Esophagus (tissue), 2 donors: Measurements from ENCODE around the gene DNAJA2. TPM values are rescaled to one million over a fixed set of nuclear protein-coding genes. Genes with fewer than 3 reads are reported as not detected.
A peak's percentile ranks its signal among the peaks of the same experiment; 100 is the strongest.

ENCODE experiments used
- H3K27ac ChIP-seq, 2 donors: one replicate each; pipeline ENCODE4 v1.5.1; 2013; ENCODE audit warnings: low read depth in 2 of 2, mild to moderate bottlenecking in 2 of 2, inconsistent platforms in 1 of 2, low read length in 1 of 2, moderate library complexity in 1 of 2
- H3K27me3 ChIP-seq, 2 donors: one replicate each; pipeline ENCODE4 v1.6.1; 2013; ENCODE audit warnings: low read length in 2 of 2, control low read depth in 1 of 2, mild to moderate bottlenecking in 1 of 2; ENCODE audit not compliant: insufficient read depth in 2 of 2, control insufficient read depth in 1 of 2
- H3K36me3 ChIP-seq, 2 donors: one replicate each; pipeline ENCODE4 v1.6.1; 2013; ENCODE audit warnings: low read length in 1 of 2; ENCODE audit not compliant: control insufficient read depth in 2 of 2, insufficient read depth in 2 of 2
- H3K4me1 ChIP-seq, 2 donors: one replicate each; pipeline ENCODE4 v1.6.1; 2013; ENCODE audit warnings: low read length in 1 of 2; ENCODE audit not compliant: control insufficient read depth in 2 of 2, insufficient read depth in 2 of 2
- H3K4me3 ChIP-seq, 2 donors: one replicate each; pipeline ENCODE4 v1.5.1; 2013; ENCODE audit warnings: low read length in 2 of 2, mild to moderate bottlenecking in 2 of 2, low read depth in 1 of 2, moderate library complexity in 1 of 2
- H3K9me3 ChIP-seq, 2 donors: one replicate each; pipeline ENCODE4 v1.6.1; 2013; ENCODE audit warnings: mild to moderate bottlenecking in 2 of 2, low read depth in 1 of 2, low read length in 1 of 2, moderate library complexity in 1 of 2; ENCODE audit not compliant: control insufficient read depth in 2 of 2, insufficient read depth in 1 of 2
- WGBS, 2 donors: extraction: QIAGEN DNeasy Blood & Tissue Kit; methylation state at CpG; one replicate each; pipeline ENCODE4 v1.1.7; 2013; 5-methylcytosine and 5-hydroxymethylcytosine counted together
- polyA plus RNA-seq, 2 donors: library from polyadenylated mRNA; stranded (reverse); fragments of 200-250 nt; gene quantifications; one replicate each; pipeline ENCODE4 v1.2.3, GENCODE V29; 2013
- donor health status: healthy with polysubstance abuse.
- donor health status: Bipolar disorder and iron deficiency.

DNAJA2 gene
- polyA plus RNA-seq, 2 donors = 31.1 to 39.2 TPM

DNA sequence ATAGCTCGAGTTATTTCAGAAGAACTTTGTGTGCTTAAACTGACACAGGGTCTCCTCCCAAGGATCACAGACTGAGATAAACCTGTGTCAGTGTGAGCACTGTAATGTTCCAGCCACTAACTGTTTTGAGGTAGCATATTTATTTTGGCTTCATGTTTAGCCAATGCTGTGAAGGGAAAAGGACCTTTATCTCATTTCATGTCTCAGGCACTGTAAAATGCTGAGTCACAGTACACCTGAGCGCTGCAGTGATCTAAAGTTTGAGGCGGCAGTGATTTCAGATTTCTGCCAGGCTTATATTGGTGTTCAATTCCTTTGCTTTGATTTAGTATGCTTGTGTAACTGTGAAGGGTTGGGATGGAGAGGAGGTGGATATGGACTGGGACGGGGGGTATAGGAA is 3.1 kb upstream of the DNAJA2 start:
- no peak overlapping the region for H3K27ac ChIP-seq
- WGBS, 2 donors = 59 to 83% methylated on average over 4 of the region's 4 CpGs
- no peak overlapping the region for H3K4me3 ChIP-seq
- no peaks in the 10 kb centered on the region for H3K36me3 ChIP-seq
- H3K4me1 ChIP-seq = no peaks in the 10 kb centered on the region
- no peaks in the 10 kb centered on the region for H3K27me3 ChIP-seq
- H3K9me3 ChIP-seq = no peaks in the 10 kb centered on the region

DNA sequence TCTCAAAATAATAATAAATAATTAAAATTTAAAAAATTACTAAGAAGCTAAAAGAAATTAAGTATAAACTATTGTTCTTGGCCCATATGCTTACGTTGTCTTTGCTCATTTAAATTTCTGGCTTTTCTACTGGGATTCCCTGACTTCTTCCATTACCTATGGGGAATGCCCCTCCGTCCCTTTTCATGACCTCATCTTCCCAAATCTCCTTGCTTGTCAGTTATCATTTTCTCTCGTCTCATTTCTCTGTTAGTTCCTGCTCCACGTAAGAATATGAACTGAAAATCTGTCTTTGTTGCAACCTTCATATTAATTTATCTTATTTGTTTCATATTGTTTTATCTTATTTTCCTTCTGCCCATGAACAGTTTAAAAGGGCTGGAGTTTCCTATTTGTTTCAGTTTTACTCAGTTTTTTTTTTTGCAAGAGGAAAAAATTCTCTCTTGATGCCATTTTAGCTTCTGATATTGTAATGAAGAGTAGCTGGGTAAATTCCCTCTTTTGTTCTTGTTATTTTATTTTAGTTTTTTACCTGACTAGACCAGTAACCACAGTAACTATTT is 2.5 kb upstream of the DNAJA2 start:
- Histone ChIP-seq H3K4me1 (no peaks in the 10 kb centered on the region), H3K27me3 (no peaks in the 10 kb centered on the region), H3K9me3 (no peaks in the 10 kb centered on the region), H3K4me3 (no peak overlapping the region), H3K36me3 (peaks cover 0 to 2% of the 10 kb centered on the region in 2 donors), H3K27ac (no peak overlapping the region)
- 84% methylated on average over 4 of the region's 4 CpGs for WGBS, 2 donors

DNA sequence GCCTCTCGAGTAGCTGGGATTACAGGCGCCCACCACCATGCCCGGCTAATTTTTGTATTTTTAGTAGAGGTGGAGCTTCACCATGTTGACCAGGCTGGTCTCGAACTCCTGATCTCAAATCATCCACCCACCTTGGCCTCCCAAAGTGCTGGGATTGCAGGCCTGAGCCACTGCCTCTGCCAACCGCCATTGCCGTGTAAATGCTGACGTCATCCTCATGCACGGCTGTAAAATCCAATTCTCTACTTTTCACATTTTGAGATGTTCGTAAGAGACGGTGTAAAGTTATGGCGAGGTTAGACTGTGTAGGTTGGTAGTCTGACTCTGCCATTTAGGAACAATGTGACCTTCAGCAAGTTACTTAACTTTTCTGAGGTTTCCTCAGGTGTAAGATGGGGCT is 1.7 kb upstream of the DNAJA2 start:
- Histone ChIP-seq H3K4me1 (peaks cover 0 to 2% of the 10 kb centered on the region in 2 donors), H3K27me3 (no peaks in the 10 kb centered on the region), H3K9me3 (no peaks in the 10 kb centered on the region), H3K4me3 (no peak overlapping the region), H3K36me3 (peaks cover 0 to 2% of the 10 kb centered on the region in 2 donors), H3K27ac (no peak overlapping the region)
- 94 to 96% methylated on average over 11 of the region's 11 CpGs for WGBS, 2 donors

DNA sequence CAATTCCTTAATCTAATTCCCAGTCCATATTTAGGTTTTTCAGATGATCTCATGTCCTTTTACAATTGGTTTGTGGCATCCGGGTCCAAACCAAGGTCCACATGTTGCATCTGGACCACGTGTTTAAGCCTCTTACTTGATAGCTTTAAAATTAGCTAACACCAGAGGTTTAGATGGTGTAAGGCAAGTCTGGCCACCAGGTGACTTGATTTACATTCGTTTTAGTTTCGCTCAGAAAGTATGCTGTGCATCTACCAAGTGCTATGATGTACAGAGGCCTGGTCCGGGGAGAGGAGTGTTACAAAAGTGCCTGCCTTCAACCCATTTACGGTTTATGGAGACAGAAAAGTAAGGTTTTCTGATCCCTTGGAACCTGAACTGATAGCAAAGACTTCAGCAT is 878 bp upstream of the DNAJA2 start:
- Histone ChIP-seq H3K36me3 (peaks cover 1 to 2% of the 10 kb centered on the region in 2 donors), H3K9me3 (no peaks in the 10 kb centered on the region), H3K4me3 (no peak overlapping the region), H3K27ac (peak overlapping the region in 1 of 2 donors; percentile 29), H3K4me1 (peaks cover 0 to 5% of the 10 kb centered on the region in 2 donors), H3K27me3 (no peaks in the 10 kb centered on the region)
- 69 to 75% methylated on average over 6 of the region's 6 CpGs for WGBS, 2 donors

DNA sequence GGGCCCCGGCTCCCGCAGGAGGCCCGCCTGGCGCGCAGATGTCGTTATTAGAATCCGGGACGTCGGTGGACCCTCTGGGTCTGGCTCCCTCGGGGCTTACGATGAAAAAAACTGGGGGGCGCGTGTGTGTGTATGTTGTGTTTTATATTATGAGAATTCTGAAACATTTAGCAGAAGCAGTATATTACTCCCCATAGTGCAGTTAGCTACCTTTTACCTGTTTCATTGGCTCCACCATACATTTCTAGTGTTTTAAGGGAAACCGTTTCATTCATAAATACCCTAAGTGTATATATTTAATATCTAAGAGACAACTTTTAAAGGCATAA is 486 bp upstream of the DNAJA2 start:
- Histone ChIP-seq H3K9me3 (no peaks in the 10 kb centered on the region), H3K27me3 (no peaks in the 10 kb centered on the region), H3K27ac (peak overlapping the region; percentile 93 to 99), H3K4me1 (peaks cover 0 to 5% of the 10 kb centered on the region in 2 donors), H3K36me3 (peaks cover 2% of the 10 kb centered on the region in 2 donors), H3K4me3 (peak overlapping the region; percentile 91 to 95)
- WGBS, 2 donors = 2 to 3% methylated on average over 14 of the region's 14 CpGs

DNA sequence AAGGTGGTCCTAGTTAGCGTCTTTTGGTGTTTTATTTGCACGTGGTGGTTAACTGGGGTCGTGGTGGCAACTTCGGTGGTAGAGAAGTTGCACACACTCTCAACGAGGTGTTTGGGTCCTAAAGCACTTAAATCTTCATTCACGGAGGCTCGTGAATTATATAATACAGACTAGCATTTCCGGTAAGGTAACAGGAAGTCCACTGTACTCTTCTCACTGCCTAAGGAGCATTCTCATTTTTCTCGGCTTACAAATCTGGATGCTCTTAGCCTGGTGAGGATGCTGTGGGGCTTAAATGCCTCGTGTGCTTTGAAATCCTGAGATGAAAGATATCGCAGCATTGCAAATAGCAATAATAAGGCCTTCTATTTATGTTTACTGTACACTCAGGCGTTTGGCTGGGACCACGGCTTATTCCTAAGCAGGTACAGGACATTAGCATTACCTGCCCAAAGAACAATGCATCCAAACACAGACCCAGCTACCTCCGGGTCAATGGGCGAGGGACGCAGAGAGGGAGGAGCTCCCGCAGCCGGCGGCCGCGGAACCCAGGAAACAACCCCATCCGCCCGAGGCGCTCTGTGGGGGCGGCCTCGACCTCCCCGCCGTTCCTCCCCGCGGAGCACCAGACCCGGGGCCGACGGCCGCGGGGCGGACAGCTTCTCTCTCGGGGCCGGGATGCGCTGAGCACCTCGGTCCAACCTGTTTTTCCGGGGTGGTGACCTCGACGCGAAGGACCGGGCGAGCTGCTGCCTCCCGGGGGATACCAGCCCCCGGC is 856 bp downstream of the DNAJA2 start:
- WGBS, 2 donors = 0 to 1% methylated on average over 48 of the region's 48 CpGs
- Histone ChIP-seq H3K36me3 (peaks cover 4 to 8% of the 10 kb centered on the region in 2 donors), H3K4me1 (peaks cover 0 to 5% of the 10 kb centered on the region in 2 donors), H3K9me3 (no peaks in the 10 kb centered on the region), H3K4me3 (peak overlapping the region; percentile 91 to 95), H3K27ac (peak overlapping the region; percentile 93 to 99), H3K27me3 (no peaks in the 10 kb centered on the region)

DNA sequence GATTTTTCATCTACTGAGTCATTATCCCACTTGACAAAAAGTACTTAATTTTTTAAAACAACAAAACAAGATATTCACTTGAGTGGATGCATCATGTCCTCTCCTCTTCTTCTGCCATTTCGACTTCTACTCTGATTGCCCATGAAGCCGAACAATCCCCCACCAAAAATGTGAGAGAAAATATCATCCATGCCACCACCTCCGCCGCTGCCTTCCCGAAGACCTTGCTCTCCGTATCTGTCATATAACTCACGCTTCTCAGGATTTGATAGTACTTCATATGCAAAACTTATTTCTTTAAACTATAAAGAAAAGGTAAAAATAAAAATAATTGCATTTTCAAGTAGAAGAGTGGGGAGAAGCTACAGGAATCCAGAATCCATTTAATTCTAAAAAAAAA is 2.2 kb downstream of the DNAJA2 start:
- peaks cover 7 to 11% of the 10 kb centered on the region in 2 donors for H3K36me3 ChIP-seq
- peaks cover 0 to 5% of the 10 kb centered on the region in 2 donors for H3K4me1 ChIP-seq
- H3K27me3 ChIP-seq = no peaks in the 10 kb centered on the region
- WGBS, 2 donors = 93 to 96% methylated on average over 7 of the region's 7 CpGs
- no peaks in the 10 kb centered on the region for H3K9me3 ChIP-seq
- H3K4me3 ChIP-seq = no peak overlapping the region
- no peak overlapping the region for H3K27ac ChIP-seq

DNA sequence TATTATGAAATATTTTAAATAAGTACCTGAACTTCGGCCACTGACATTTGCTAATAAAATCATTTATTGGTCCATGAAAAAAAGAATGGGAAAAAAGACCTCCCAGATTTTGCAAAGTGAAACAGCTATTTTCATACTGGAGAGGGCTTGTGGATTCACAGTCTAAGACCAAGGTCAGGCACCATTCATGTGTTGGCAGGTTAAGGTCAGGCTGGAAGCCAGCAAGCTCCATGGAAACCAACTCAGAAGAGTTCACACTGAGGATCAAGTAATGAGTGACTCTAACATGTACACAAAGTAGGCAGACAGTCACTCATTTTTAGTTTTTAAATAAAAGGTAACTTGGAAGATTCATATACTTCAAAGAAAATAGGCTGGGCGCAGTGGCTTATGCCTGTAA is 3.4 kb downstream of the DNAJA2 start:
- 83 to 84% methylated on average over 2 of the region's 2 CpGs for WGBS, 2 donors
- no peaks in the 10 kb centered on the region for H3K9me3 ChIP-seq
- H3K4me3 ChIP-seq = no peak overlapping the region
- no peak overlapping the region for H3K27ac ChIP-seq
- H3K36me3 ChIP-seq = peaks cover 11 to 12% of the 10 kb centered on the region in 2 donors
- H3K27me3 ChIP-seq = no peaks in the 10 kb centered on the region
- H3K4me1 ChIP-seq = peaks cover 0 to 5% of the 10 kb centered on the region in 2 donors

DNA sequence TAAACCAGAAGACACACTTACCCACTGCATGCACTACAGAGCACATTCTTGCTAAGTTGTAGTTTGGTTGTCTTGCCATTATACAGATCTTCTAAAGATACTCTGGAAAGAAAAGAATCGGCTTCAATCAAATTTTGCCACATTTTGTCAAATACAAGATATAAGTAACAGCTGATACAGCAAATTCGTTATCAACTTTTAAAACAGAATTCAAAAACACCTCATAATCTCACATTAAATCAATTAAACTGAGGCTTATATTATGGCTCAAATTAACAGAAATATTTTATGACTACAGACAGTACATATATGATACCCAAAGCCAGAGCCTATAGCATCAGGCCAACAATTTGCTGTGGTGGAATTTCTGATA is 5.4 kb downstream of the DNAJA2 start:
- Histone ChIP-seq H3K27me3 (no peaks in the 10 kb centered on the region), H3K4me3 (no peak overlapping the region), H3K4me1 (peaks cover 0 to 5% of the 10 kb centered on the region in 2 donors), H3K36me3 (peaks cover 15 to 19% of the 10 kb centered on the region in 2 donors), H3K27ac (no peak overlapping the region), H3K9me3 (no peaks in the 10 kb centered on the region)
- WGBS, 2 donors = 91 to 96% methylated on average over 2 of the region's 2 CpGs

DNA sequence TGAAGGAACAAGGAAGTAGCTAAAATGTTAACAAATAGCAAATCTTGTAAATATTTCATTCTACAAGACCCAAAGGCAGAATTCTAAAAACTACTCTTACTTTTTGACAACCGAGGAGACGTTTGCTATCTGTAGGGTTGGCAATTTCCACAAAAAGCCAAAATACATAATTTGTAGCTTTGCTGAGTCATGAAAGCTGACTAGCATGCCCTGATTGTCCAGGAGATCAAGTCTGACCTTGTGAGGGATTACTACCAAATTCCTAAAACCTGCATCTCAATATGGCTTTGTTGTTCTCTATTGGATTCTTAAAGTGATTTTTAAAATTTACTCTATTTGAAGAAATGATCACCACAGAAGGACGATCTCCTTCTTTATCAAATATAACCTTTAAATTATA is 10.8 kb downstream of the DNAJA2 start:
- no peaks in the 10 kb centered on the region for H3K27me3 ChIP-seq
- no peaks in the 10 kb centered on the region for H3K4me1 ChIP-seq
- 45 to 66% methylated on average over 3 of the region's 3 CpGs for WGBS, 2 donors
- peaks cover 16 to 35% of the 10 kb centered on the region in 2 donors for H3K36me3 ChIP-seq
- no peak overlapping the region for H3K4me3 ChIP-seq
- H3K9me3 ChIP-seq = no peaks in the 10 kb centered on the region
- no peak overlapping the region for H3K27ac ChIP-seq
